ENCODE measurements around the gene EPHA4. TPM values are rescaled to one million over a fixed set of nuclear protein-coding genes. Genes with fewer than 3 reads are reported as not detected.

EPHA4 gene
- total RNA-seq, 5 donors from 2014 or later (not counting 1 experiment from before 2014, with no cell fraction given): 47.2 to 93.9 (median 58.0) TPM

GRCh38 chr2:221574231-221574570 is 2.1 kb upstream of the EPHA4 start:
- ChIA-PET CTCF (interaction anchor here (0.6 to 2.2 kb wide), 8 partner anchors 9 to 886 kb away, joined by 3 to 19 read pairs (median 4); no protein-coding TSS in a partner anchor), POLR2A (no interaction called here)
- peak overlapping the region; percentile 79 to 88 (median 80) for H3K4me3 Mint-ChIP-seq
- ATAC-seq (replicated peaks in 1 of 4) (no peak), DNase-seq (no peak)
- no peaks in the 10 kb centered on the region for H3K9me3 ChIP-seq
- 0% methylated on average over 3 of the region's 7 CpGs for WGBS (ENCODE audit: insufficient coverage)
- peaks cover 4 to 43% of the 10 kb centered on the region in 2 experiments for H3K4me1 ChIP-seq (ENCODE audit: control insufficient read depth in 1 of 2, extremely low read depth in 1 of 2, insufficient read depth in 2 of 2, low read length in 2 of 2)
- no peak overlapping the region for H3K27ac ChIP-seq (ENCODE audit: low read length)
- H3K36me3 Mint-ChIP-seq: no peaks in the 10 kb centered on the region
- peaks cover 23 to 30% (median 26%) of the 10 kb centered on the region in 3 donors for H3K4me1 Mint-ChIP-seq
- peak overlapping the region in 1 of 2 donors; percentile 88 for H3K4me3 ChIP-seq (ENCODE audit: control insufficient read depth in 1 of 2, extremely low read depth in 1 of 2, low read length in 1 of 2)
- no peaks in the 10 kb centered on the region for H3K9me3 Mint-ChIP-seq
- no peak overlapping the region for H3K27ac Mint-ChIP-seq
- H3K27me3 Mint-ChIP-seq: peaks cover 41 to 56% of the 10 kb centered on the region in 2 donors
- no peaks in the 10 kb centered on the region for H3K36me3 ChIP-seq (ENCODE audit: control insufficient read depth in 2 of 2, extremely low read depth in 1 of 2, insufficient read depth in 1 of 2, low read length in 1 of 2)
- H3K27me3 ChIP-seq (replicated peaks in 1 of 2; ENCODE audit: control insufficient read depth in 2 of 2, extremely low read depth in 1 of 2, insufficient read depth in 2 of 2, low read length in 1 of 2): peaks cover 0 to 48% of the 10 kb centered on the region in 2 experiments

GRCh38 chr2:221573430-221574230 is 1.5 kb upstream of the EPHA4 start:
- peaks cover 2 to 48% of the 10 kb centered on the region in 2 experiments for H3K27me3 ChIP-seq (replicated peaks in 1 of 2; ENCODE audit: control insufficient read depth in 2 of 2, extremely low read depth in 1 of 2, insufficient read depth in 2 of 2, low read length in 1 of 2)
- peaks cover 41 to 57% of the 10 kb centered on the region in 2 donors for H3K27me3 Mint-ChIP-seq

GRCh38 chr2:221572821-221573429 is 821 bp upstream of the EPHA4 start:
- DNase-seq (peak in 18 of 35 experiments; percentile 1 to 45 (median 14)), ATAC-seq (replicated peaks in 1 of 4) (peak; percentile 13 to 22 (median 18))
- Histone ChIP-seq H3K27me3 (replicated peaks in 1 of 2; ENCODE audit: control insufficient read depth in 2 of 2, extremely low read depth in 1 of 2, insufficient read depth in 2 of 2, low read length in 1 of 2) (peaks cover 4 to 44% of the 10 kb centered on the region in 2 experiments), H3K36me3 (ENCODE audit: control insufficient read depth in 2 of 2, extremely low read depth in 1 of 2, insufficient read depth in 1 of 2, low read length in 1 of 2) (peaks cover 0 to 2% of the 10 kb centered on the region in 2 donors), H3K4me3 (ENCODE audit: control insufficient read depth in 1 of 2, extremely low read depth in 1 of 2, low read length in 1 of 2) (peak overlapping the region; percentile 88 to 97), H3K4me1 (ENCODE audit: control insufficient read depth in 1 of 2, extremely low read depth in 1 of 2, insufficient read depth in 2 of 2, low read length in 2 of 2) (peaks cover 8 to 43% of the 10 kb centered on the region in 2 experiments), H3K27ac (ENCODE audit: low read length) (peak overlapping the region; percentile 18), H3K9me3 (no peaks in the 10 kb centered on the region)
- peaks cover 11% of the 10 kb centered on the region for H3K36me3 Mint-ChIP-seq
- POLR2A ChIA-PET: interaction anchor here (0.5 to 2.8 kb wide), 3 partner anchors 55 to 298 kb away, joined by 3 to 34 read pairs (median 4); no protein-coding TSS in a partner anchor
- H3K27me3 Mint-ChIP-seq: peaks cover 40 to 53% of the 10 kb centered on the region in 2 donors
- H3K27ac Mint-ChIP-seq: peak overlapping the region; percentile 65 to 71
- H3K4me3 Mint-ChIP-seq: peak overlapping the region; percentile 88 to 96 (median 92)
- H3K9me3 Mint-ChIP-seq: no peaks in the 10 kb centered on the region
- CTCF ChIA-PET: interaction anchor here (0.5 to 2.2 kb wide), 18 partner anchors 9 to 1975 kb away, joined by 3 to 19 read pairs (median 4); no protein-coding TSS in a partner anchor
- peaks cover 35 to 43% (median 35%) of the 10 kb centered on the region in 3 donors for H3K4me1 Mint-ChIP-seq
- WGBS (ENCODE audit: insufficient coverage): under 1% methylated on average over 42 of the region's 42 CpGs

More at GRCh38 chr2:221573430-221574230, 1.5 kb upstream of the EPHA4 start:
- CTCF ChIA-PET: interaction anchor here (0.5 to 2.2 kb wide), 17 partner anchors 9 to 1976 kb away, joined by 3 to 19 read pairs (median 4); no protein-coding TSS in a partner anchor
- H3K36me3 Mint-ChIP-seq: peaks cover 4% of the 10 kb centered on the region
- peak overlapping the region; percentile 79 to 96 (median 88) for H3K4me3 Mint-ChIP-seq
- peak overlapping the region; percentile 12 to 34 for H3K27ac Mint-ChIP-seq
- H3K4me3 ChIP-seq (ENCODE audit: control insufficient read depth in 1 of 2, extremely low read depth in 1 of 2, low read length in 1 of 2): peak overlapping the region; percentile 88 to 97
- H3K36me3 ChIP-seq (ENCODE audit: control insufficient read depth in 2 of 2, extremely low read depth in 1 of 2, insufficient read depth in 1 of 2, low read length in 1 of 2): no peaks in the 10 kb centered on the region
- DNase-seq: peak; percentile 27 to 86 (median 66)
- under 1% methylated on average over 62 of the region's 63 CpGs for WGBS (ENCODE audit: insufficient coverage)
- peaks cover 4 to 43% of the 10 kb centered on the region in 2 experiments for H3K4me1 ChIP-seq (ENCODE audit: control insufficient read depth in 1 of 2, extremely low read depth in 1 of 2, insufficient read depth in 2 of 2, low read length in 2 of 2)
- H3K4me1 Mint-ChIP-seq: peaks cover 28 to 36% (median 31%) of the 10 kb centered on the region in 3 donors
- no peak overlapping the region for H3K27ac ChIP-seq (ENCODE audit: low read length)
- H3K9me3 Mint-ChIP-seq: no peaks in the 10 kb centered on the region
- H3K9me3 ChIP-seq: no peaks in the 10 kb centered on the region
- peak; percentile 47 to 59 (median 54) for ATAC-seq (replicated peaks in 1 of 4)
- POLR2A ChIA-PET: interaction anchor here in 1 of 2 donors (2.8 kb wide), 1 partner anchor 56 kb away, joined by 34 read pairs; no protein-coding TSS in a partner anchor

GRCh38 chr2:221571551-221572218 is 419 bp downstream of the EPHA4 start:
- under 1% methylated on average over 57 of the region's 61 CpGs for WGBS (ENCODE audit: insufficient coverage)
- Histone ChIP-seq H3K27ac (ENCODE audit: low read length) (peak overlapping the region; percentile 67), H3K36me3 (ENCODE audit: control insufficient read depth in 2 of 2, extremely low read depth in 1 of 2, insufficient read depth in 1 of 2, low read length in 1 of 2) (peaks cover 0 to 4% of the 10 kb centered on the region in 2 donors), H3K4me3 (ENCODE audit: control insufficient read depth in 1 of 2, extremely low read depth in 1 of 2, low read length in 1 of 2) (peak overlapping the region; percentile 88 to 97), H3K27me3 (replicated peaks in 1 of 2; ENCODE audit: control insufficient read depth in 2 of 2, extremely low read depth in 1 of 2, insufficient read depth in 2 of 2, low read length in 1 of 2) (peaks cover 4 to 41% of the 10 kb centered on the region in 2 experiments), H3K9me3 (no peaks in the 10 kb centered on the region), H3K4me1 (ENCODE audit: control insufficient read depth in 1 of 2, extremely low read depth in 1 of 2, insufficient read depth in 2 of 2, low read length in 2 of 2) (peaks cover 8 to 43% of the 10 kb centered on the region in 2 experiments)
- CTCF ChIA-PET: interaction anchor here (0.6 to 1.0 kb wide), 3 partner anchors 15 to 97 kb away, joined by 3 to 6 read pairs (median 4); no protein-coding TSS in a partner anchor
- H3K27ac Mint-ChIP-seq: peak overlapping the region; percentile 82 to 94
- peaks cover 29 to 41% of the 10 kb centered on the region in 2 donors for H3K27me3 Mint-ChIP-seq
- peaks cover 18% of the 10 kb centered on the region for H3K36me3 Mint-ChIP-seq
- H3K9me3 Mint-ChIP-seq: no peaks in the 10 kb centered on the region
- POLR2A ChIA-PET: interaction anchor here (0.7 to 2.8 kb wide), 3 partner anchors 53 to 54 kb away, joined by 4 to 34 read pairs (median 5); no protein-coding TSS in a partner anchor
- H3K4me3 Mint-ChIP-seq: peak overlapping the region; percentile 88 to 96 (median 92)
- ATAC-seq (replicated peaks in 1 of 4): peak; percentile 0 to 12 (median 11)
- H3K4me1 Mint-ChIP-seq: peaks cover 41 to 55% (median 45%) of the 10 kb centered on the region in 3 donors
- peak in 22 of 35 experiments; percentile 1 to 52 (median 18) for DNase-seq

- POLR2A ChIA-PET: interaction anchor here (0.7 to 2.8 kb wide), 3 partner anchors 52 to 53 kb away, joined by 4 to 34 read pairs (median 5); no protein-coding TSS in a partner anchor
- Mint-ChIP-seq H3K9me3 (no peaks in the 10 kb centered on the region), H3K36me3 (peaks cover 18% of the 10 kb centered on the region), H3K27ac (peak overlapping the region; percentile 71 to 94), H3K27me3 (peaks cover 29 to 37% of the 10 kb centered on the region in 2 donors), H3K4me3 (peak overlapping the region; percentile 88 to 96 (median 92)), H3K4me1 (peaks cover 46 to 59% (median 48%) of the 10 kb centered on the region in 3 donors)
- ATAC-seq (replicated peaks in 1 of 4): peak; percentile 13 to 21 (median 16)
- Histone ChIP-seq H3K9me3 (no peaks in the 10 kb centered on the region), H3K4me1 (ENCODE audit: control insufficient read depth in 1 of 2, extremely low read depth in 1 of 2, insufficient read depth in 2 of 2, low read length in 2 of 2) (peaks cover 8 to 43% of the 10 kb centered on the region in 2 experiments), H3K27ac (ENCODE audit: low read length) (peak overlapping the region; percentile 67), H3K27me3 (replicated peaks in 1 of 2; ENCODE audit: control insufficient read depth in 2 of 2, extremely low read depth in 1 of 2, insufficient read depth in 2 of 2, low read length in 1 of 2) (peaks cover 4 to 41% of the 10 kb centered on the region in 2 experiments), H3K36me3 (ENCODE audit: control insufficient read depth in 2 of 2, extremely low read depth in 1 of 2, insufficient read depth in 1 of 2, low read length in 1 of 2) (peaks cover 0 to 4% of the 10 kb centered on the region in 2 donors), H3K4me3 (ENCODE audit: control insufficient read depth in 1 of 2, extremely low read depth in 1 of 2, low read length in 1 of 2) (peak overlapping the region; percentile 88 to 97)
- CTCF ChIA-PET: interaction anchor here (0.6 to 1.0 kb wide), 3 partner anchors 14 to 97 kb away, joined by 3 to 6 read pairs (median 4); no protein-coding TSS in a partner anchor
- WGBS (ENCODE audit: insufficient coverage): 2% methylated on average over 38 of the region's 41 CpGs
- peak in 33 of 35 experiments; percentile 13 to 53 (median 29) for DNase-seq
These were observed 1.0 kb downstream of the EPHA4 start for GRCh38 chr2:221571025-221571550.
